GM12801 (cell line): ENCODE results near the gene LRRC28.

Source experiments
- CTCF ChIP-seq: IDR thresholded peaks from one replicate; pipeline ENCODE4 v1.5.1; 2011; ENCODE audit warnings: control low read depth; ENCODE audit not compliant: insufficient read length; ENCODE audit errors: extremely low read depth

LRRC28 gene

GRCh38 chr15:99412626-99413025 is 161.3 kb downstream of the LRRC28 start:
- no peak for TF ChIP-seq CTCF

GRCh38 chr15:99413955-99414754 is 162.9 kb downstream of the LRRC28 start:
- TF ChIP-seq CTCF: no peak

- TF ChIP-seq CTCF: no peak
Observed at GRCh38 chr15:99414755-99415731, 163.8 kb downstream of the LRRC28 start.

GRCh38 chr15:99416191-99417188 is 165.2 kb downstream of the LRRC28 start:
- TF ChIP-seq CTCF: no peak

GRCh38 chr15:99421172-99421656 is 169.9 kb downstream of the LRRC28 start:
- TF ChIP-seq CTCF: no peak

GRCh38 chr15:99421758-99422157 is 170.5 kb downstream of the LRRC28 start:
- no peak for TF ChIP-seq CTCF
